ENCODE results near the gene WWOX. TPM values are rescaled to one million over a fixed set of nuclear protein-coding genes. Genes with fewer than 3 reads are reported as not detected.

Gene WWOX
- total RNA-seq, 1 experiment from 2014 or later: 15.6 TPM

- no peak overlapping the region for H3K18ac ChIP-seq (ENCODE audit: insufficient read length, low read depth, low read length)
- H3K79me2 ChIP-seq (ENCODE audit: insufficient read depth, low read length): no peaks in the 10 kb centered on the region; the same call in 1 of the 2 replicates
- no peaks in the 10 kb centered on the region for H3K23me2 ChIP-seq (ENCODE audit: insufficient read length, low read depth, low read length, poor library complexity, severe bottlenecking)
- H3K79me1 ChIP-seq (ENCODE audit: insufficient read depth, low read depth, low read length, poor library complexity, severe bottlenecking): no peaks in the 10 kb centered on the region
- no peak overlapping the region for H3K9ac ChIP-seq (ENCODE audit: extremely low read depth, insufficient read length, low read length)
- no CpG with 5 or more reads among the region's 2 CpGs for WGBS (ENCODE audit: extremely low coverage, insufficient read length, low lambda C conversion rate)
- H2BK15ac ChIP-seq (ENCODE audit: low read depth, low read length): no peak overlapping the region
- H3K27ac Mint-ChIP-seq: no peak overlapping the region
- no peak overlapping the region for H2BK12ac ChIP-seq (ENCODE audit: insufficient read length, low read depth, low read length)
- no peak overlapping the region for H4K5ac ChIP-seq (ENCODE audit: insufficient read length, low read depth, low read length)
- no peak for DNase-seq
- no peak overlapping the region for H4K91ac ChIP-seq (ENCODE audit: insufficient read length, low read depth, low read length)
- no peaks in the 10 kb centered on the region for H4K20me1 ChIP-seq (ENCODE audit: control insufficient read depth, insufficient read depth, insufficient read length)
- H3K4me2 ChIP-seq (ENCODE audit: insufficient read depth, insufficient read length, low read length): no peak overlapping the region
- H3K27me3 Mint-ChIP-seq (ENCODE audit: low read depth): peaks cover 3% of the 10 kb centered on the region; the same call in 1 of the 2 replicates
- peaks cover 6 to 7% (median 7%) of the 10 kb centered on the region in 3 experiments; a peak in 6 of 7 replicates for H3K36me3 Mint-ChIP-seq (ENCODE audit: insufficient read depth in 1 of 3, low read depth in 3 of 3)
- H2BK5ac ChIP-seq (ENCODE audit: insufficient read length, low read length): no peak overlapping the region
- no peak overlapping the region for H3K23ac ChIP-seq (ENCODE audit: insufficient read length, low read depth, low read length)
- no peak for TF ChIP-seq CTCF (conservative IDR thresholded peaks at IDR 0.05)
- H3T11ph ChIP-seq (ENCODE audit: low read length): no peak overlapping the region
- no peak overlapping the region for H2AK5ac ChIP-seq (ENCODE audit: insufficient read length, low read length)
- H3K14ac ChIP-seq (ENCODE audit: insufficient read depth, low read length): no peak overlapping the region
- no peaks in the 10 kb centered on the region for H3K9me3 ChIP-seq (ENCODE audit: control insufficient read depth, low read depth, low read length)
- no peaks in the 10 kb centered on the region; the same call in 1 of the 2 replicates for H3K4me1 ChIP-seq (ENCODE audit: insufficient read depth, low read length)
- H3K56ac ChIP-seq (ENCODE audit: insufficient read length, low read depth, low read length): no peak overlapping the region
- no peak overlapping the region for H2AFZ ChIP-seq (ENCODE audit: low read length)
- no peak overlapping the region for H4K8ac ChIP-seq (replicated peaks; ENCODE audit: insufficient read length, low read depth, low read length)
- H3K27me3 ChIP-seq (ENCODE audit: insufficient read depth, low read length): no peaks in the 10 kb centered on the region
- no peak overlapping the region for H3K27ac ChIP-seq (ENCODE audit: insufficient read length, low read depth, low read length)
- no peak overlapping the region for H2BK120ac ChIP-seq (ENCODE audit: low read depth, low read length, poor library complexity, severe bottlenecking)
- no peak overlapping the region for H2BK20ac ChIP-seq (ENCODE audit: low read depth, low read length, poor library complexity, severe bottlenecking)
- H3K4ac ChIP-seq (ENCODE audit: low read depth, low read length): no peak overlapping the region
- peaks cover 11% of the 10 kb centered on the region in 2 experiments for H3K4me1 Mint-ChIP-seq
- peaks cover 14 to 15% of the 10 kb centered on the region in 2 experiments; a peak in 4 of 5 replicates for H3K9me3 Mint-ChIP-seq
- H3K4me3 Mint-ChIP-seq: no peak overlapping the region
Measured at GRCh38 chr16:78962457-78962929, 863.0 kb downstream of the WWOX start.
